Activated CD4-positive, alpha-beta T cell treated with anti-CD3 and anti-CD28 coated beads for 24 hours (primary cell): ENCODE measurements around the gene GNLY.
"Not testable (repeated sequence)": the region's sequence is repeated elsewhere in the genome, so short reads cannot be mapped to it uniquely, and the experiment has no call there.

Experiments used
- DNase-seq, 2 donors: peaks; one replicate each; pipeline ENCODE4 v3.0.0-alpha.2; 2020; ENCODE audit warnings: low read depth in 2 of 2

GNLY gene

DNA sequence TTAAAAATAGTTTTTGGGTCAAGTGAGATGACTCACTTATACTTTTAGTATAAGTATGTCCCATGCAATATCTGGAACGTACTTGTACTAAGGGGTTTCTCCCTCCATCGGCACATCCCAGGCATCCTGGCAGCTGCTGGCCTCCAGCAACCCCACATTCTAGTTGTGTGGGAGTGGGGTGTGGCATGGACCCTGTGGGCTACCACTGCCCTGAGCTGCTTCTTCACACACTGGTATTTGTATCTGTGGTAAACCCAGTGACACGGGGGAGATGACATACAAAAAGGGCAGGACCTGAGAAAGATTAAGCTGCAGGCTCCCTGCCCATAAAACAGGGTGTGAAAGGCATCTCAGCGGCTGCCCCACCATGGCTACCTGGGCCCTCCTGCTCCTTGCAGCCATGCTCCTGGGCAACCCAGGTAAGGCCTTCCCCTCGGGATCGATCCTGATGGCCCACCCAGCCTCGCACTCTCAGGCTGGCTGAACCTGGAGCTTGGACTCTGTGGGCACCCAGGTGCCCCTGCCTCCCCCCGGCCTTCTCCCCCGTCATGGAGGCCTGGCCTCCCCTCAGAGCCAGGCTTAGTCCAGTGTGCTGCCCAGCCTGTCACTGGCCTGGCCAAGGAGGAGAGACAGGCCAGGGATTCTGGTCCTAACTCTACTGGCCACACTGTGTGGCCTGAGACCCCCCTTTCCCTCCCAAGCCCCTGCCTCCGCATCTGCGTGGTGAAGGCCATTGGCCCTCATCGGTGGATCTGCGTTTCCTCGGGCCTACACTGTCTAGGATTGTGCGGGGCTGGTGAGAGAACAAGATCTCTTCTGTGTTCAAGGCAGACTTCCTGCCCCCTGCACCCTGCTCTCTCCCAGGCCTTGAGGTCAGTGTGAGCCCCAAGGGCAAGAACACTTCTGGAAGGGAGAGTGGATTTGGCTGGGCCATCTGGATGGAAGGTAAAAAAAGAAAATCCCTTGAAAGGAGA is at the start of gene GNLY:
Gene GNLY, plus strand, starts transcription at position 307 of the 974 bp plus-strand sequence. Its CDS starts 61 bp downstream, at position 368.
- no peak for DNase-seq

DNA sequence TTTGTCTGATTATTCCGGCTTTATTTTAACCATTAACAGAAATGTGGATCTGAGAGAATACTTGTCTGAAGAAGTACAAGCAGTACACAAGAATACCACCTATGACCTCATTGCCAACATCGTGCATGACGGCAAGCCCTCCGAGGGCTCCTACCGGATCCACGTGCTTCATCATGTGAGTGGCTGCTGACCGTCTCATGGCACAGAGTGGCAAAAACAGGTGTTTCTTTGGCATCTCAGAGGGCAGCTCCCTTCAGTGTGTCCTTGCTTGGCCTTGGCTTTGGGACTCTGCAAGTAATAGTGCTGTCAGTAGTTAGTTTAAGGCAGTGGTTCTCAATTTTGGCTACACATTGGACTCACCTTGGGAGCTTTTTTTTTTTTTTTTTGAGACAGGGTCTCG is 49.2 kb upstream of the GNLY start:
- DNase-seq, result no peak

DNA sequence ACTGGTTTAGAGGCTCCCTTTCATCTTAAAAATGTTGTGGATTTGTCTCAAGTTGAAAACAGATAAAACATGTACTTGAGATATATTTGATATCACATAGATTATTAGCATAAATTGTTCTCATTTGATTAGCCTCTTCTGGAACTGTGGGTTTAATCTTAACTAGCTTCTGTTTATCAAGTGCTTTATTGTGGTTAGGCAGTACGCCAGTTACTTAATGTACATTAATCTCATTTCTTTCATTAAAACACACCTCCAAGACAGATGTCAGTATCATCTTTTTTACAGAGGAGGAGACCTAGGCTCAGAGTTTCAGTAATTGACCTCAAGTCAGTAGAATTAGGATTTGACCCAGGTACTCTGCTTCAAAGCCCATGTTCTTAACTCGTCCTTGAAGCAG is 48.0 kb upstream of the GNLY start:
- no peak for DNase-seq

DNA sequence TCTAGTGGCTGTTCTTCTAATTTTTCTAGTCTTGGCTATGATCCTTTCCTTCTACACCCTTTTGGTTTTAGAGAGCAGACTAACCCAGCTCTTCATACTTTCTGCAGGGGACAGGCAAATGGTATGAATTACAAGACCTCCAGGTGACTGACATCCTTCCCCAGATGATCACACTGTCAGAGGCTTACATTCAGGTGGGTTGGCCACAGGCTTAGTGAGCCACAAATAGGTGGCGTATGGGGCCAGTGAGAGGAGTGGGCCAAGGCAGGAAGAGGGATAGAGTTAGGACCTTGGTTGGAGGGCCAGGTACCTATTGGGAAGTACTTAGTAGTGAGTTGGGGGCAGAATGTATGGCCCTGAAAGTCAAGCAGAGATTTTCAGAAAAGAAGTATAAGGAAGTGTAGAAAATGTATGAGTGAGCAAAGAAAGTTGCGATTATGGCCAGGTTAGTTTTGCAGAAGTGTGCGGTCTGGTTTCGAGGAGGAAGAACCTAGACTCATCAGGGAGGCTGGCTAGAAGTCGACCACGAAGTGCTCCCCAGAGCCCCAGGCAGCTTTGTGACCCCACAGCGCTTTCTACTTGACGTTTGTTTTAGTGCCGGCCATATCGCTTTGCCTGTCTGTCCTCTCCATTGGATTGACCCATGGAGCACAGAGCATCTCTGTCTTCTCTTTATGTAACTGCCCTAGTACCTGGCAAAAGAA is 46.2 kb upstream of the GNLY start:
- DNase-seq, result no peak

DNA sequence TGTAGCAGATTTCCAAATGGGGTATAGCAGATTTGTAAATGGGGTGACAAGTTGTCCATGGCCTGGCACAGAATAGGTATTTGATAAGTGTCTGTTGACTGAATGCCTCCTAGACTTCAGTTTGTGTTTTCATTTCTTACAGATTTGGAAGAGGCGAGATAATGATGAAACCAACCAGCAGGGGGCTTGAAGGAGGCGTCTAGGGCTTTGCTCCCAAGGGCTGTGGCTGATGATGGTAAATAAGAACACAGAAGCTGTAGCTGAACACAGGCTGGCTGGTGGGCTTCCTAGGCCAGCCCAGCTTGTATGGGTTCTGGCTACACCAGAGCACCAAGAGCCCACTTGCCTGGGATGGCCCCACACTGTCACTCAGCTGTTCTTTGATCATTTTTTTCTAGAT is 45.5 kb upstream of the GNLY start:
- DNase-seq, result no peak

DNA sequence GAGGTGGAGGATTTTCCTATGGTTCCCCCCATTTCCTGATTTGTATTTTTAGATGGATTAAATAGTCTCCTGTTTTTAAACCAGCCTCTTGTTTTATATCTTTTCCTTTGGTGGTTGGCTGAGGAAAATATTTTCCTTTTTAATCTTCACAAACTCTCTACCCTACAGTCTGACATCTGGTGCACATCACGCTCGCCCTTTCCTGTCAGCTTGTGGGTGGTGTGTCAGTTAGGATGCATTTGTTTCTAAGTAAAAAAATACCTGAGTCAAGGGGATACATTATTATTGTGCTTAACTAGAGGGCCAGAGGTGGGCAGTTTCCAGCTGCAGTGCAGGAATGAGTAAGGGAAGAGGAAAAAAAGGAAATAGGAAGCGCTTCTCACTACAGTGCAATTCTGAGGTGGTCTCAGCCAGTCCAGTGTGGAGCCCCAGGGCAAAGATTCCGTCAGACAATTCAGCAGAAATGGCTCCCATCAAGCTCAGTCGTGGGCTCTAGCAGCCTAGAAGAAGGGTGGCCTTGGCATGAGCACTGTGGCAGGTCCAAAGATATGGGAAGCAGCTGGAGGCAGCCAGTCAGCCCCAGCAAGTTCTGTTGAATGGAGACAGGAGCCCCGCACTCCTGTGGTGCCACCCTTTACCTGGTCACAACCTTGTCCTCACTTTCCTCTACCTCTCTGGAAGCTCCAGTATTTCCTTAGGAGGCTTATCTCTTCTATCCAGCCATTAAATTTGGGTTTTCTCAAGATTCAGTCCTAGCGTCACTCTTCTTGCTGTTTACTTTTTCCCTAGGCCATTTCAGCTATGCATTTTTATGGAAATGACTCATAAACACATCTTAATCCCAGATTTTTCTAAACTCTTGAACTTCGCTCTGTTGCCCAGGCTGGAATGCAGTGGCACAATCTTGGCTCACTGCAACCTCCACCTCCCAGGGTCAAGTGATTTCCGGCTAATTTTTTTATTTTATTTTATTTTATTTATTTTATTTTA is 44.7 kb upstream of the GNLY start:
- no peak for DNase-seq

DNA sequence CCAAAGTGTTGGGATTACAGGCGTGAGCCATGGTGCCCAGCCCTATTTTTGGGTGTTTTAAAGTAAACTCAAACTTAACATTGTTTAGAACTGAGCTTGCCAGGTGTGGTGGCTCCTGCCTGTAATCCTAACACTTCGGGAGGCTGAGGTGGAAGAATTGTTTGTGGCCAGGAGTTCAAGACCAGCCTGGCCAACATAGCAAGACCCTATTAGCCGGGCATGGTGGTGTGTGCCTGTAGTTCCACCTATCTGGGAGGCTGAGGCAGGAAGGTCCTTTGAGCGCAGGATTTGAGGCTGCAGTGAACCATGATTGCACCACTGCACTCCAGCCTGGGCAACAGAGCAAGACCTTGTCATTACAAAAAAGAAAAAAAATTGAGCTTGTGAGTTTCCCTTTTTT is 43.7 kb upstream of the GNLY start:
- no peak for DNase-seq

DNA sequence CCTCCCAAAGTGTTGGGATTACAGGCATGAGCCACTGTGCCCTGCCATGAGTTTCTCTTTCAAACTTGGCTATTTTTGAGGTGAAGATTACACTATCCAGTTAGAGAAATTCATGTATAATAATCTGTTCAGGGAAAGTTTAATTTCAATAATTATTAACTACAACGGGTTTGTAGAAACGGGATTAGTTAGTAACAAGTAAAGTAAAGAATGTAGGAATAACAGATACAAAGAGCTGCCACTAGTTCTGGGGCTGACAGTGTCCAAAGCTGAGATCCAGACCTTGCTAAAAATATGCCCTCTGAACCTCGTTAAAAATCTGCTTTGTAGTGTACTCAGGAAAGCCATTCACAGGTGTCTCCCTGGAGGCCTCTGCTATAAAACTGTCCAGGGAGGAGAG is 43.1 kb upstream of the GNLY start:
- no peak for DNase-seq

DNA sequence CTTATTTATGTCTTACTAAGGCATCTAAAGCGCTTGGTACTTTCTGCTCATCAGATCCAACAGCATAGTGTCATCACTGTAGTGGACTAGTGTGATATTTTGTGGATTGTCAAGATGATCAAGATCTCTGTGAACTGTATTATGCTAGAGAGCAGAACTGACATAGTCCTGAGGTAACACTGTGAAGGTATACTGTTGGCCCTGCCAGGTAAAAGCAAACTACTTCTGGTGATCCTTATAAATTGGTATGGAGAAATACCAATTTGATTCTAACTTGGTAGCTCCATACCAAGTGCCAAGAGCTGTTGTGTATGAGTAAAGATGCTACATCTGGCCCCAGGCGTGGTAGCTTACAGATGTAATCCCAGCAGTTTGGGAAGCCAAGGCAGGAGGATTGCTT is 42.1 kb upstream of the GNLY start:
- DNase-seq, result no peak

DNA sequence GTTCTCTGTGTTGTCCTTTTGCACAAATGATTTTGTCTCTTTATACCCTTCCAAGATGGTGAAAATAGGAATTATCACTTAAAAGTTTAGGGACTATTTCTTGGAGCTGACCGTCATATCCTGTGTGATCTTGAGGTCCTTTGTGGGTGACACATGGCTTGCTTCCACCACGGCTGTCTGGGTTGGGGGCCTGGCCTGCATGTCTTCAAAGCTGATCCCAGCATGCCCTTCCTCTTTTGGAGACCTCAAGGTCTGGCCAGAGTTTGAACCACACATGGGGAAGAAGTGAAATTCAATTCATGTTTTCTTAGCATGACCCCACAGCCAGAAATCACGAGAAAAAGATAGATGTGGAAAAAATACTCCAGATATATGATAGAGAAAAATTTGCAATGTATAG is 40.2 kb upstream of the GNLY start:
- DNase-seq, result no peak

DNA sequence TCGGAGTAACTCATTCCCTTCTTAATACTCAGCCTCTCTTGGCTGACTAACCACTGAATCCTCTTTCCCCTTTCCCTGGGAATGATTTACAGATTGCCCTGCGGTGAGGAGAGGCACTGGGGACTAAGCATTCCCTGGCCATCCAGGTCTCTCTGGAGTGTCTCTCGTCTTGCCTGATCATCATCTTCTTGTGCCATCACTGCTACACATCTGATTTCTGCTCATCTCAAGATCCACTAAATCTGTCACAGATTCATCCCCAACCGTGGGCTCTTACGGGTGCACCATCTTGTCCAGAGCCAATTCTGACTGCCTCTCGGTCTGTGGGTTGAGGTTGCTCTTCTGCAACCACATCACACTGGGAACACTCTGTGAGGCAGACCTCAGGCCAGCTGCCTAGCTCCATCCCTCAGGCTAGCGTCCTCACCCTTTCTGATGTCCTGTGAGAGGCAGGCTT is 38.2 kb upstream of the GNLY start:
- DNase-seq, result no peak

DNA sequence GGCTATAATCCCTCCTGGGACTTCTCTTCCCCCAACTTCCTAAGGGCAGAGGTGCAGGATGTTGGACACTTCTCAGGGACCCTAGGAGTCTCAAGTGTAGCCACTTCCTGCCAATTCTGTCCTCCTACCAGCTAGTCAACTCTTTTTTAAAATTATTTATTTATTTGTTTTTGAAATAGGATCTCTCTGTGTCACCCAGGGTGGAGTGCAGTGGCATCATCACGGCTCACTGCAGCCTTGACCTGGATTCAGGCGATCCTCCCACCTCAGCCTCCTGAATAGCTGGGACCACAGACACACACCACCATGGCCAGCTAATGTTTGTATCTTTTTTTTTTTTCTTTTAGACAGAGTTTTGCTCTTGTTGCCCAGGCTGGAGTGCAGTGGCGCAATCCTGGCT is 37.7 kb upstream of the GNLY start:
- no peak for DNase-seq

DNA sequence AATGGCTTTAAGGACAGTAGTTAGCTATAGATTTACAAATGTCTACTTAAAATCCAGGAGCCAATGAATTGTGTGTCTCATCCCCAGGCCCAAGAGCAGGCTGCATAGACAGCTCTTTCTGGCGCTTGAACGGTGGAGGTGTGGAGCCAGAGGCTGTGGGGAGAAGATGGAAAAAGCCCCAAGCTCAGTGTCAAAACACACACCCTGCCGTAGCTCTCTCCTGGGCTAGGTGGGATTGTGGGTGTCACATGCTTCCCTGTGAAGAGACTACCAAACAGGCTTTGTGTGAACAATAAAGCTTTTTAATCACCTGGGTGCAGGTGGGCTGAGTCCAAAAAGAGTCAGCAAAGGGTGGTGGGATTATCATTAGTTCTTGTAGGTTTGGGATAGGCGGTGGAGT is 36.8 kb upstream of the GNLY start:
- DNase-seq, result not testable (repeated sequence)

DNA sequence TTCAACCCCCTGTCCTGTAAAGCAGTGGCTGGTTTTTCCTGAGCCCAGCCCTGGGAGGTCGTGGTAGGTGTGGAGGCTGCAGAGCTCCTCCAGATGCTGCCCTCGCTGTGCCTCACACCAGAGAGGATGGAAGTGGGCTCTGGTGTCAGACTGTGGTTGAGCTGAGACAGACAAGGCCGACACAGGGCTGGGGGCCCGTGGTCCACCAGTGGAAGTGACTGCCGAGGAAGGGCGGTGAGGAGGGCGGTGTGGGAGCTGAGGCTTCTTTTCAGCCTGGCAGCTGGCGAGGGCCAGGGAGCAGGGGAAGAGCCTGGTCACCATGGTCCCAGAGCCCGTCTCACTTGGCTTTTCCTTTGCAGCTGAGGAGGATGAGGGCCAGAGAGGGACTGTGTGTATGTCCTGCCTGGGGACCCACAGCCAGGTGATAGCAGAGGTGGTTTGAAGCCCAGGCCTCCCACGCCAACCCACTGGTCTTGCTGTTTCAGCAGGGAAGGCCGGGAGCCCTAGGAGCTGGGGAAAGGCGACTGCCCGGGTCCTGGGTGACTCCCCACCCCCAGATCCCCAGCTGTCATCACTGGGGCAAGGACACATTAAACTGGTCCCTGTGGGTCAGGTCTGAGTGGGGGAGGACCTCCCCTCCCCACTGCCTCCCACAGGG is 34.7 kb upstream of the GNLY start:
- DNase-seq, result no peak

DNA sequence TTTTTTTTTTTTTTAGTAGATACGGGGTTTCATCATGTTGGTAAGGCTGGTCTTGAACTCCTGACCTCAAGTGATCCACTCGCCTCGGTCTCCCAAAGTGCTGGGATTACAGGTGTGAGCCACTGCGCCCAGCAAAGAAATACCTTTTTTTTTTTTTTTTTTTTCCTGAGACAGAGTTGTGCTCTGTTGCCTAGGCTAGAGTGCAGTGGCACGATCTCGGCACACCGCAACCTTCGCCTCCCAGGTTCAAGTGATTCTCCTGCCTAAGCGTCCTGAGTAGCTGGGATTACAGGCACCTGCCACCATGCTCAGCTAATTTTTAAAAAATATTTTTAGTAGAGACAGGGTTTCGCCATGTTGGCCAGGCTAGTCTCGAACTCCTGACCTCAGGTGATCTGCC is 33.9 kb upstream of the GNLY start:
- DNase-seq, result not testable (repeated sequence)

DNA sequence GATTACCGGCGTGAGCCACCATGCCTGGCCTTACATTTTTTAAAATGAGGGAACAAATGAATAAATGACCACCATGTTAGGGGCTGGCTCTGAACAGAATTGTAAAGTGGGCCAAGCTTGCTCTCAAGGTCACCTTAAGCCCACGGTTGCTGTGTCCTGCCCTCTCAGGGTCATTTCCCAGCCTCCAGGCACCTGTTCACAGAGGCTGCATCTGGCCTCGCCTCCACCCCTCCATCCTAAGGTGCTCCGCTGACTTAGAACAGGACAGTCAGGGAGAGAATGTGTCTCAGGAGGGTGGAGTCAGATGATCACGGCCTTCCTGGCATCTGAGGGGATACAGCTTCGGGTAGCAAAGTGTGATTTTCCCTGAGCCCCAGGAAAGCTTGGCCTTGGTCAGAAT is 33.4 kb upstream of the GNLY start:
- DNase-seq, result no peak

DNA sequence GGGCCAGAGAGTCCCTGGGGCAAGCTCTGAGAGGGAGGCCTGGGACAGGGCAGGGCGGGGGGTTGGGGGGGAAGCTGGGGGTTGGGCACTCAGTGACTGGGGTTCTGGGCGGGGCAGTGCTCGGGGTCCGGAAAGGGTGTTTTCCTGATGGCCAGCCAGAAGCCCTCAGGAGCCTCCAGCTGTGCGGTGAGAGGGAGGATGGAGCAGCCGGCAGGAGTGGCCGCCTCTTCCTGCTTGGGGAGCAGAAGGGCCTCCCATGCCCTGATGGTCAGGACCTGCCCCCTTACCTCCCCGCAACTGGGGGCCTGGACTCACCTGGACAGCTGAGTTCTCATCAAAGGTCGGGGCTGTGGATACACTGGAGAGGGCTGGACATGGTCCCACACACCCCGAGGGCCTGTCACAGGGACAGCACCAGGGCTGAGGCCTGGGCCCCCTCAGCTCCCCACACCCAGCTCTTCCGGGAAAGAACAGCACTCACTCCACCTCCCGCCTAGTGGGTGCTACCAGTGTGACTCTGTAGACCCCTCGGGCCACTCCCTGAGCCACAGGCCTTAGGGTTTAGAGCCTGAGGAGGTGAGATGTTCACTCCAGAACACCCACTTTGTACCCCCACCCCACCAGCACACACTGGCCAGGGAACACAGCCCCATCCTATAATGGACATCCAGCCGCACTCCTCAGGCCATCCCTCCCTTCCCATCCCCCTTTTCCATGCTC is 32.9 kb upstream of the GNLY start:
- DNase-seq, result no peak

DNA sequence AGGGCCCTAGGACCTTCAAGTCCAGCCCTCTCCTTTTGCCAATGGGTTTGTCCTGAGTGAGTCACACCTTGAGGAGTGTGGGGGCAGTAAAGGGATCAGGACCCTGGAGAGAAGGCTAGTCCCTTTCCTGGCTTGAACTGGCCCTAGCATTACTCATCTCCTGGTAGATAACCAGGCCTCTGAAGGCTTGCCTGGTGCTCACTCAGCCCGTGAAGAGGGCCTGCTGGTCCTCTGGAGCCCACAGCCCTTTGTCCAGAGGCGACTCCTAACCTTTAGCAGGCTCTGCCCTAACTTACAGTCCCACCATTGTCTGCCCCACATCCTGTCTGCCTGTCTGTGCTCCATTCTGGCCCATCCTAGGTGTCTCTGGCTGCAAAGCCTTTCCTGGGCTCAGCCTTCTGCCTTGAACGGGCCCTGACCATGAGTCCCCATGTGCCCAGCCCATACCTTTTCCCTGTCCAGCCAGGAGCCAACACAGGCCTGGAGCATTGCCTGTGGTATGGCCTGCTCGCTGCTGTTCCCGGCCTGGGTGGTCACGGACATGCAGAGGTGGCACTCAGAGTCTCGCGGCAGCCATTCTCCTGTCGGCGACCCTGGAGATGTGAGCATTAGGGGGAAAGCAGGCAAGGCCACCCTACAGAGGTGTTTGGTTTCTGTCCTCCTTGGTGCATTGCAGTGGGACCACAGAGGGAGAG is 31.1 kb upstream of the GNLY start:
- no peak for DNase-seq

DNA sequence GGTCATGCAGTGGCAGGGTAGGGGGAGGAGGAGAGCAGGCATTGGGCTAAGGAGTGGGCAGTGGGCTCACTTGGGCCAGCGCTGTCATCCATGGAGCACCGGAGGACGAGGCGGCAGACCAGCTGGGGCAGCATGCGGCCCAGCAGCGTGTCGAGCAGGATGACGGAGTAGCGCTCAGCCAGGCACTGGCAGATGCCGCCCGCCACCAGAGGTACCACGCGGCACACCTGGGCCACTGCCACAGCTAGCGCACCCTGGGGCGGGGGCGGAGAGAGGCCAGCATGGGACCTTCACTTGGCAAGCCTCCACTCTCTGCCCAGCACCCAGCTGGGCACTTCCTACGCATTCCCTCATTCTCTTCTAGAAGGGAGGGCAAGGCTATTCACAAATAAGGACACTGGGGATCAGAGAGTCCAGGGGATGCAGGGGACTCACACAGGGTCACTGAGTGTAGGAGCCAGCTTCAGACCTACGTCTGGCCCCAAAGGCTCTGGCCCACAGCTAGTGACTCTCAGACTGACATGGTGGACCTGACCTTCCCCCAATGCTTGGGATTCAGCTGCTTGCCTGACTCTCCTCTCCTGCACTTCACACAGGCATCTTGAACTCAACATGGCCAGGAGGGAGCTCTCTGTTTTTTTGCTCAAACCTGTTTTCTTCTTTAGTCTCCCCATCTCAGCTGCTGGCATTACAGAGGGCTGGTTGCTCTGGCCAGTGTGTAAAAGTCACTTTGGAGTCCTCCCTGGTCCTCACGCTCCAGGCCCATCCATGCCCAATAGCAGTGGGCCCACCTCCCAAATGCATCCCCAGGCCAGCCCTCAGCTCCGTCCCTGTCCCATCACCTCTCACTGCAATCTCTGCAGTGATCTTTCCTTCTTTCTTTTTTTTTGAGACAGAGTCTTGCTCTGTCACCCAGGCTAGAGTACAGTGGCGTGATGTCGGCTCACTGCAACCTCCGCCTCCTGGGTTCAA is 30.3 kb upstream of the GNLY start:
- no peak for DNase-seq
